Neural cell (in vitro differentiated cells): ENCODE measurements around the gene PAQR5. TPM values are rescaled to one million over a fixed set of nuclear protein-coding genes. Genes with fewer than 3 reads are reported as not detected.

Experiments
- H2AFZ ChIP-seq: fragments of 200-600, 300-800 bp; sonication (generic), shearing (Covaris generic); 2 replicates; pipeline ENCODE4 v1.6.0; 2014; ENCODE audit warnings: low read depth, mild to moderate bottlenecking, antibody characterized with exemption, low read length, moderate library complexity
- H3F3A ChIP-seq: fragments of 200-600 bp; shearing (Covaris generic); 2 replicates; pipeline ENCODE4 v1.6.1; 2016; ENCODE audit warnings: mild to moderate bottlenecking, moderate library complexity, mixed read lengths, antibody characterized with exemption, low read length; ENCODE audit not compliant: insufficient read depth, poor library complexity, severe bottlenecking
- H3K27ac ChIP-seq: fragments of 200-600, 300-800 bp; sonication (generic), shearing (Covaris generic); 2 replicates; pipeline ENCODE4 v1.5.1; 2014; ENCODE audit warnings: mild to moderate bottlenecking, low read length, moderate library complexity
- H3K27me3 ChIP-seq: fragments of 300-800, 200-600 bp; sonication (generic), shearing (Covaris generic); 2 replicates; pipeline ENCODE4 v1.6.0; 2014; ENCODE audit warnings: mild to moderate bottlenecking, low read depth, low read length, moderate library complexity; ENCODE audit not compliant: insufficient read depth
- H3K36me3 ChIP-seq: fragments of 300-800, 200-600 bp; sonication (generic), shearing (Covaris generic); 2 replicates; pipeline ENCODE4 v1.5.1; 2014; ENCODE audit warnings: mild to moderate bottlenecking, antibody characterized with exemption, low read length, moderate library complexity; ENCODE audit not compliant: insufficient read depth
- H3K4me2 ChIP-seq: fragments of 300-800, 200-600 bp; sonication (generic), shearing (Covaris generic); 2 replicates; pipeline ENCODE4 v1.6.0; 2014; ENCODE audit warnings: mild to moderate bottlenecking, low read length
- H3K4me3 ChIP-seq: fragments of 300-800, 200-600 bp; sonication (generic), shearing (Covaris generic); 2 replicates; pipeline ENCODE4 v1.5.1; 2014; ENCODE audit warnings: mild to moderate bottlenecking, low read length, moderate library complexity
- H3K79me2 ChIP-seq: fragments of 200-600 bp; shearing (Covaris generic); replicated peaks from 2 replicates; pipeline ENCODE4 v1.6.0; 2014; ENCODE audit warnings: mild to moderate bottlenecking, low read length, moderate library complexity; ENCODE audit not compliant: insufficient read depth
- H3K9ac ChIP-seq: fragments of 300-800, 200-600 bp; sonication (generic), shearing (Covaris generic); 2 replicates; pipeline ENCODE4 v1.6.1; 2016; ENCODE audit warnings: mild to moderate bottlenecking, low read length, mixed read lengths
- H3K9me2 ChIP-seq: fragments of 200-600 bp; shearing (Covaris generic); 2 replicates; pipeline ENCODE4 v1.6.1; 2016; ENCODE audit warnings: mild to moderate bottlenecking, low read length, mixed read lengths; ENCODE audit not compliant: insufficient read depth
- H3K9me3 ChIP-seq: fragments of 200-600, 300-800 bp; sonication (generic), shearing (Covaris generic); 2 replicates; pipeline ENCODE4 v1.6.1; 2016; ENCODE audit warnings: mild to moderate bottlenecking, mixed run types, low read length, moderate library complexity, mixed read lengths
- H4K20me1 ChIP-seq: fragments of 200-600 bp; shearing (Covaris generic); 2 replicates; pipeline ENCODE4 v1.6.1; 2016; ENCODE audit warnings: mild to moderate bottlenecking, mixed run types; ENCODE audit not compliant: insufficient read depth
- EP300 ChIP-seq: fragments of 450-650 bp; conservative IDR thresholded peaks from 2 replicates; pipeline ENCODE4 v1.6.1; 2014; ENCODE audit warnings: antibody characterized with exemption, mild to moderate bottlenecking, moderate library complexity; ENCODE audit not compliant: poor library complexity, severe bottlenecking
- EZH2 ChIP-seq: fragments of 200-600, 300-800 bp; shearing (Covaris generic), sonication (generic); IDR thresholded peaks from 2 replicates; pipeline ENCODE4 v1.6.1; 2014; ENCODE audit warnings: antibody characterized with exemption, low read length, borderline replicate concordance, mild to moderate bottlenecking; ENCODE audit not compliant: insufficient read depth, poor library complexity, severe bottlenecking
- MXI1 ChIP-seq: fragments of 450-650 bp; conservative IDR thresholded peaks from 2 replicates; pipeline ENCODE4 v1.6.1; 2014; ENCODE audit warnings: antibody characterized with exemption, mild to moderate bottlenecking; ENCODE audit not compliant: poor library complexity, severe bottlenecking
- POLR2AphosphoS5 ChIP-seq: IDR thresholded peaks from 2 replicates; pipeline ENCODE4 v1.6.1; 2012
- RAD21 ChIP-seq: fragments of 450-650 bp; conservative IDR thresholded peaks from 2 replicates; pipeline ENCODE4 v1.6.1; 2014; ENCODE audit warnings: antibody characterized with exemption, mild to moderate bottlenecking, moderate library complexity
- SMC3 ChIP-seq: fragments of 450-650 bp; conservative IDR thresholded peaks from 2 replicates; pipeline ENCODE4 v1.6.1; 2014; ENCODE audit warnings: antibody characterized with exemption, mild to moderate bottlenecking, moderate library complexity; ENCODE audit not compliant: poor library complexity
- TAF1 ChIP-seq: IDR thresholded peaks from 2 replicates; pipeline ENCODE4 v1.6.1; 2012; ENCODE audit warnings: low read depth
- polyA plus RNA-seq: library from polyadenylated mRNA; depleted of rRNA; stranded (reverse); fragments of >200 nt; gene quantifications from 2 replicates; pipeline ENCODE4 v1.2.3, GENCODE V29; 2014
- TF ChIP-seq, protein P1 (sequence below): fragments of 450-650 bp; IDR thresholded peaks from 2 replicates; pipeline ENCODE4 v1.5.1; 2014; ENCODE audit warnings: antibody characterized with exemption, mild to moderate bottlenecking, moderate library complexity; ENCODE audit not compliant: poor library complexity, severe bottlenecking
- TF ChIP-seq, protein P2 (sequence below): IDR thresholded peaks from 2 replicates; pipeline ENCODE4 v1.6.1; 2012; ENCODE audit warnings: borderline replicate concordance

The PAQR5 gene
- polyA plus RNA-seq, 1 donor from 2014 or later: not detected

DNA sequence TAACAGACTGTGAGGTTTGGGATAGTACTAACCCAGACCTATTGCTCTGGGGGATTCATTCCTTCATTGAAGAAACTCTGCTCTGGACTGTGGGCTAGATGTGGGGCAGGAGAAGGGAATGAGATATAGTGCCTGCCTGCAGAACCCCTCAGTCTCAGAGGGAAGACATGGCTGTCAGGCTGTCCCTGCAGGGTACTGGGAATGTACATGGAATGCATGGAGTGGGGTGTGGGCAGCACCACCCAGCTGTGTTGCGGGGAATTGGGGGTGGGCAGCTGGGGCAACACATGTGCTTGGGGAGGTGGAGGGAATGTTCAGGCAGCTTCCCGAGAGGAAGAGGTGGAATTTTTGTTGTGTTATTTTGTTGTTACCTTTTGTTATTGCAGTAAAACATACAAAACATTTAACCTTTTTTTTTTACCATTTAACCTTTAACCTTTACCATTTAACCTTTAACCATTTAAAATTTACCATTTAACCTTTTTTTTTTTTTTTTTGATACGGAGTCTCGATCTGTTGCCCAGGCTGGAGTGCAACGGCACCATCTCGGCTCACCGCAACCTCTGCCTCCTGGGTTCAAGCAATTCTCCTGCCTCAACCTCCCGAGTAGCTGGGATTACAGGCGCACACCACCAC lies 7.3 kb downstream of the PAQR5 start:
- Histone ChIP-seq H3K9me3 (no peaks in the 10 kb centered on the region), H3F3A (no peaks in the 10 kb centered on the region), H3K79me2 (no peaks in the 10 kb centered on the region), H3K4me3 (no peak overlapping the region), H3K9ac (no peak overlapping the region), H3K27me3 (peaks cover 7% of the 10 kb centered on the region), H3K4me2 (no peak overlapping the region), H4K20me1 (no peaks in the 10 kb centered on the region), H3K27ac (no peak overlapping the region), H3K36me3 (no peaks in the 10 kb centered on the region), H3K9me2 (no peaks in the 10 kb centered on the region), H2AFZ (no peak overlapping the region)
- TF ChIP-seq EP300: no peak

DNA sequence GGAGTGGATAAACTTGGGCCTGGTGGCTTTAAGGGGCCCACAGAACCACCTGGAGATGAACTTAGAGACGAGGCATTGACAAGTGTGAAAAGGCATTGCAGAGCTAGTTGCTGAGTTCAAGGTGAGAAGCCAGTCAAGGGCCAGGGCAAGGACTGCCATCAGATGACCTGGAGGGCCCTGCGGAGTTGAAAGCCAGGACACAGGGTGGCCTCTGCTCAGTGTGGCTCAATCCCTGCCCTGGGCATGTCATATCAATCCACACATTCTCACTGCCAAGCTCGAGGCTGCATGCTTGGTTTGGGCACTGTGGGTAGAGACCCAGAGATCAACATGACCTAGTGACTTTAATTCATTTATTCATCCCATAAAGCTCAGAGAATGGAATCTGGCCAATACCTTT lies 9.2 kb downstream of the PAQR5 start:
- Histone ChIP-seq H3K9ac (no peak overlapping the region), H3K36me3 (no peaks in the 10 kb centered on the region), H3K4me3 (no peak overlapping the region), H4K20me1 (no peaks in the 10 kb centered on the region), H3K9me3 (no peaks in the 10 kb centered on the region), H3K27me3 (no peaks in the 10 kb centered on the region), H2AFZ (no peak overlapping the region), H3K79me2 (no peaks in the 10 kb centered on the region), H3K4me2 (no peak overlapping the region), H3F3A (no peaks in the 10 kb centered on the region), H3K9me2 (no peaks in the 10 kb centered on the region), H3K27ac (no peak overlapping the region)
- TF ChIP-seq RAD21 (no peak), EP300 (no peak), TAF1 (no peak), MXI1 (no peak), POLR2AphosphoS5 (no peak), SMC3 (no peak), EZH2 (no peak)
- TF ChIP-seq, protein P1, sequence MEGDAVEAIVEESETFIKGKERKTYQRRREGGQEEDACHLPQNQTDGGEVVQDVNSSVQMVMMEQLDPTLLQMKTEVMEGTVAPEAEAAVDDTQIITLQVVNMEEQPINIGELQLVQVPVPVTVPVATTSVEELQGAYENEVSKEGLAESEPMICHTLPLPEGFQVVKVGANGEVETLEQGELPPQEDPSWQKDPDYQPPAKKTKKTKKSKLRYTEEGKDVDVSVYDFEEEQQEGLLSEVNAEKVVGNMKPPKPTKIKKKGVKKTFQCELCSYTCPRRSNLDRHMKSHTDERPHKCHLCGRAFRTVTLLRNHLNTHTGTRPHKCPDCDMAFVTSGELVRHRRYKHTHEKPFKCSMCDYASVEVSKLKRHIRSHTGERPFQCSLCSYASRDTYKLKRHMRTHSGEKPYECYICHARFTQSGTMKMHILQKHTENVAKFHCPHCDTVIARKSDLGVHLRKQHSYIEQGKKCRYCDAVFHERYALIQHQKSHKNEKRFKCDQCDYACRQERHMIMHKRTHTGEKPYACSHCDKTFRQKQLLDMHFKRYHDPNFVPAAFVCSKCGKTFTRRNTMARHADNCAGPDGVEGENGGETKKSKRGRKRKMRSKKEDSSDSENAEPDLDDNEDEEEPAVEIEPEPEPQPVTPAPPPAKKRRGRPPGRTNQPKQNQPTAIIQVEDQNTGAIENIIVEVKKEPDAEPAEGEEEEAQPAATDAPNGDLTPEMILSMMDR: no peak
- TF ChIP-seq, protein P2, sequence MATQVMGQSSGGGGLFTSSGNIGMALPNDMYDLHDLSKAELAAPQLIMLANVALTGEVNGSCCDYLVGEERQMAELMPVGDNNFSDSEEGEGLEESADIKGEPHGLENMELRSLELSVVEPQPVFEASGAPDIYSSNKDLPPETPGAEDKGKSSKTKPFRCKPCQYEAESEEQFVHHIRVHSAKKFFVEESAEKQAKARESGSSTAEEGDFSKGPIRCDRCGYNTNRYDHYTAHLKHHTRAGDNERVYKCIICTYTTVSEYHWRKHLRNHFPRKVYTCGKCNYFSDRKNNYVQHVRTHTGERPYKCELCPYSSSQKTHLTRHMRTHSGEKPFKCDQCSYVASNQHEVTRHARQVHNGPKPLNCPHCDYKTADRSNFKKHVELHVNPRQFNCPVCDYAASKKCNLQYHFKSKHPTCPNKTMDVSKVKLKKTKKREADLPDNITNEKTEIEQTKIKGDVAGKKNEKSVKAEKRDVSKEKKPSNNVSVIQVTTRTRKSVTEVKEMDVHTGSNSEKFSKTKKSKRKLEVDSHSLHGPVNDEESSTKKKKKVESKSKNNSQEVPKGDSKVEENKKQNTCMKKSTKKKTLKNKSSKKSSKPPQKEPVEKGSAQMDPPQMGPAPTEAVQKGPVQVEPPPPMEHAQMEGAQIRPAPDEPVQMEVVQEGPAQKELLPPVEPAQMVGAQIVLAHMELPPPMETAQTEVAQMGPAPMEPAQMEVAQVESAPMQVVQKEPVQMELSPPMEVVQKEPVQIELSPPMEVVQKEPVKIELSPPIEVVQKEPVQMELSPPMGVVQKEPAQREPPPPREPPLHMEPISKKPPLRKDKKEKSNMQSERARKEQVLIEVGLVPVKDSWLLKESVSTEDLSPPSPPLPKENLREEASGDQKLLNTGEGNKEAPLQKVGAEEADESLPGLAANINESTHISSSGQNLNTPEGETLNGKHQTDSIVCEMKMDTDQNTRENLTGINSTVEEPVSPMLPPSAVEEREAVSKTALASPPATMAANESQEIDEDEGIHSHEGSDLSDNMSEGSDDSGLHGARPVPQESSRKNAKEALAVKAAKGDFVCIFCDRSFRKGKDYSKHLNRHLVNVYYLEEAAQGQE: no peak

DNA sequence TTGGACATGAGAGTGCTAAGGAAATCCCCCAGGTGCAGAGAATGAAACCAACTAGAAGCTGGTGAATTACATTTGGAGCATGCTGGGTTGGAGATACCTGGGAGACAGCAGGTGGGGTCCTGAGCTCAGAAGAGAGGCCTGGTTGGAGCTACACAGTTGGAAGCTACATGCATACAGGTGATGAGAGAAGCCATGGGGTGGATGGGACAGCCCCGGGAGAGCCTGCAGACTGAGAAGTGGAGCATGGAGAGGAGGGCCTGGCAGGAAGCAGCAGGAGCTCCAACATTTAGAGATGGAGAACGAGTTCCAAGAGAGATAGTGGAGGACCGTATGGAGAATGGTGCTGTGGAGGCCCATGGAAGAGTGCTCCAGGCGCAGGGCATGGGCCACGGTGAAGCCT lies 10.2 kb downstream of the PAQR5 start:
- no peak overlapping the region for H3K4me2 ChIP-seq
- no peaks in the 10 kb centered on the region for H3K9me3 ChIP-seq
- H3K9ac ChIP-seq: no peak overlapping the region
- H3K4me3 ChIP-seq: no peak overlapping the region
- H4K20me1 ChIP-seq: no peaks in the 10 kb centered on the region
- H3K36me3 ChIP-seq: no peaks in the 10 kb centered on the region
- TF ChIP-seq, protein P1: no peak
- TF ChIP-seq RAD21: no peak
- no peak for TF ChIP-seq EP300
- TF ChIP-seq TAF1: no peak
- TF ChIP-seq, protein P2: no peak
- no peak for TF ChIP-seq SMC3
- TF ChIP-seq POLR2AphosphoS5: no peak
- no peak for TF ChIP-seq MXI1
- no peaks in the 10 kb centered on the region for H3F3A ChIP-seq
- no peak overlapping the region for H3K27ac ChIP-seq
- no peaks in the 10 kb centered on the region for H3K79me2 ChIP-seq
- no peaks in the 10 kb centered on the region for H3K27me3 ChIP-seq
- no peaks in the 10 kb centered on the region for H3K9me2 ChIP-seq
- H2AFZ ChIP-seq: no peak overlapping the region
